ENCODE measurements around the gene SPATA2L. TPM values are rescaled to one million over a fixed set of nuclear protein-coding genes. Genes with fewer than 3 reads are reported as not detected.

Gene SPATA2L
- total and polyA plus RNA-seq, 2 of the 13 experiments (the other 11 are each of a cell fraction or from before 2014, with no cell fraction given) = 9.1 to 20.7 TPM

DNA sequence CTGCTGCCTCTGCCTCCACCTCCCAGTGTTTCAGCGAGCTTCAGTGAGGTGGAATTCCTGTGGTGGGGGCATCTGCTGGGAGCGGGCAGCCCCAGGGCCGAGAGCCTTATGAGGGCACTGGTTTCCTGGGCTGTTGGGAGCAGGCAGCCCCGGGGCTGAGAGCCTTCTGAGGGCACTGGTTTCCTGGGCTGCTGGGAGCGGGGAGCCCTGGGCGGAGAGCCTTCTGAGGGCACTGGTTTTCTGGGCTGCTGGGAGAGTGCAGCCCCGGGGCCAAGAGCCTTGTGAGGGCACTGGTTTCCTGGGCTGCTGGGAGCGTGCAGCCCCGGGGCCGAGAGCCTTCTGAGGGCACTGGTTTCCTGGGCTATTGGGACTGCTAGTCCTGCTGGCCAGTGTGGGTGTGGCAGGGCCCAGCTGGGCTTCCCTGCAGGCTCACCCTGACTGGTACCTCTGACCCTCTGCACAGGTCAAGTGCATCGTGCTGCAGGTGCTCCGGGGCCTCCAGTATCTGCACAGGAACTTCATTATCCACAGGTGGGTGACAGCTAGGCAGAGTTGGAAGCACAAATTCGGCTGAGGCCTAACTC is 9.4 kb downstream of the SPATA2L start (continued):
- TF ChIP-seq, protein P1, sequence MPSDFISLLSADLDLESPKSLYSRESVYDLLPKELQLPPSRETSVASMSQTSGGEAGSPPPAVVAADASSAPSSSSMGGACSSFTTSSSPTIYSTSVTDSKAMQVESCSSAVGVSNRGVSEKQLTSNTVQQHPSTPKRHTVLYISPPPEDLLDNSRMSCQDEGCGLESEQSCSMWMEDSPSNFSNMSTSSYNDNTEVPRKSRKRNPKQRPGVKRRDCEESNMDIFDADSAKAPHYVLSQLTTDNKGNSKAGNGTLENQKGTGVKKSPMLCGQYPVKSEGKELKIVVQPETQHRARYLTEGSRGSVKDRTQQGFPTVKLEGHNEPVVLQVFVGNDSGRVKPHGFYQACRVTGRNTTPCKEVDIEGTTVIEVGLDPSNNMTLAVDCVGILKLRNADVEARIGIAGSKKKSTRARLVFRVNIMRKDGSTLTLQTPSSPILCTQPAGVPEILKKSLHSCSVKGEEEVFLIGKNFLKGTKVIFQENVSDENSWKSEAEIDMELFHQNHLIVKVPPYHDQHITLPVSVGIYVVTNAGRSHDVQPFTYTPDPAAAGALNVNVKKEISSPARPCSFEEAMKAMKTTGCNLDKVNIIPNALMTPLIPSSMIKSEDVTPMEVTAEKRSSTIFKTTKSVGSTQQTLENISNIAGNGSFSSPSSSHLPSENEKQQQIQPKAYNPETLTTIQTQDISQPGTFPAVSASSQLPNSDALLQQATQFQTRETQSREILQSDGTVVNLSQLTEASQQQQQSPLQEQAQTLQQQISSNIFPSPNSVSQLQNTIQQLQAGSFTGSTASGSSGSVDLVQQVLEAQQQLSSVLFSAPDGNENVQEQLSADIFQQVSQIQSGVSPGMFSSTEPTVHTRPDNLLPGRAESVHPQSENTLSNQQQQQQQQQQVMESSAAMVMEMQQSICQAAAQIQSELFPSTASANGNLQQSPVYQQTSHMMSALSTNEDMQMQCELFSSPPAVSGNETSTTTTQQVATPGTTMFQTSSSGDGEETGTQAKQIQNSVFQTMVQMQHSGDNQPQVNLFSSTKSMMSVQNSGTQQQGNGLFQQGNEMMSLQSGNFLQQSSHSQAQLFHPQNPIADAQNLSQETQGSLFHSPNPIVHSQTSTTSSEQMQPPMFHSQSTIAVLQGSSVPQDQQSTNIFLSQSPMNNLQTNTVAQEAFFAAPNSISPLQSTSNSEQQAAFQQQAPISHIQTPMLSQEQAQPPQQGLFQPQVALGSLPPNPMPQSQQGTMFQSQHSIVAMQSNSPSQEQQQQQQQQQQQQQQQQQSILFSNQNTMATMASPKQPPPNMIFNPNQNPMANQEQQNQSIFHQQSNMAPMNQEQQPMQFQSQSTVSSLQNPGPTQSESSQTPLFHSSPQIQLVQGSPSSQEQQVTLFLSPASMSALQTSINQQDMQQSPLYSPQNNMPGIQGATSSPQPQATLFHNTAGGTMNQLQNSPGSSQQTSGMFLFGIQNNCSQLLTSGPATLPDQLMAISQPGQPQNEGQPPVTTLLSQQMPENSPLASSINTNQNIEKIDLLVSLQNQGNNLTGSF (CRISPR knock-in tag; IDR thresholded peaks at IDR 0.05) = no peak
- TF ChIP-seq, protein P2, sequence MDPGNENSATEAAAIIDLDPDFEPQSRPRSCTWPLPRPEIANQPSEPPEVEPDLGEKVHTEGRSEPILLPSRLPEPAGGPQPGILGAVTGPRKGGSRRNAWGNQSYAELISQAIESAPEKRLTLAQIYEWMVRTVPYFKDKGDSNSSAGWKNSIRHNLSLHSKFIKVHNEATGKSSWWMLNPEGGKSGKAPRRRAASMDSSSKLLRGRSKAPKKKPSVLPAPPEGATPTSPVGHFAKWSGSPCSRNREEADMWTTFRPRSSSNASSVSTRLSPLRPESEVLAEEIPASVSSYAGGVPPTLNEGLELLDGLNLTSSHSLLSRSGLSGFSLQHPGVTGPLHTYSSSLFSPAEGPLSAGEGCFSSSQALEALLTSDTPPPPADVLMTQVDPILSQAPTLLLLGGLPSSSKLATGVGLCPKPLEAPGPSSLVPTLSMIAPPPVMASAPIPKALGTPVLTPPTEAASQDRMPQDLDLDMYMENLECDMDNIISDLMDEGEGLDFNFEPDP (CRISPR knock-in tag; conservative IDR thresholded peaks at IDR 0.05) = no peak
- TF ChIP-seq CHCHD3 (CRISPR knock-in tag; IDR thresholded peaks at IDR 0.05) (no peak), IRX3 (CRISPR knock-in tag; IDR thresholded peaks at IDR 0.05; ENCODE audit: borderline replicate concordance, low read depth) (no peak), ZNF552 (CRISPR knock-in tag; IDR thresholded peaks at IDR 0.05; ENCODE audit: borderline replicate concordance) (peak; percentile 57; the same call in 1 of the 2 replicates), NCOA2 (CRISPR knock-in tag; IDR thresholded peaks at IDR 0.05) (no peak), SP4 (CRISPR knock-in tag; IDR thresholded peaks at IDR 0.05) (0 out of 2 replicates have a peak, but pooled peaks have one; percentile 25), TCF7 (IDR thresholded peaks at IDR 0.05; ENCODE audit: low read depth) (no peak), ZNF260 (CRISPR knock-in tag; IDR thresholded peaks at IDR 0.05; ENCODE audit: borderline replicate concordance, low read depth) (no peak), ZNF224 (CRISPR knock-in tag; IDR thresholded peaks at IDR 0.05) (no peak), MAFK (conservative IDR thresholded peaks at IDR 0.05 in 1 of 2, IDR thresholded peaks at IDR 0.05 in 1 of 2; ENCODE audit: low read length in 2 of 2) (no peak), ZNF7 (CRISPR knock-in tag; IDR thresholded peaks at IDR 0.05) (no peak), KAT2B (IDR thresholded peaks at IDR 0.05; ENCODE audit: borderline replicate concordance, low read depth, low read length) (no peak), ZNF749 (CRISPR knock-in tag; IDR thresholded peaks at IDR 0.05; ENCODE audit: borderline replicate concordance) (no peak), ZSCAN21 (CRISPR knock-in tag; IDR thresholded peaks at IDR 0.05; ENCODE audit: borderline replicate concordance) (no peak), ZNF451 (CRISPR knock-in tag; IDR thresholded peaks at IDR 0.05) (no peak)
- TF ChIP-seq, protein P3, sequence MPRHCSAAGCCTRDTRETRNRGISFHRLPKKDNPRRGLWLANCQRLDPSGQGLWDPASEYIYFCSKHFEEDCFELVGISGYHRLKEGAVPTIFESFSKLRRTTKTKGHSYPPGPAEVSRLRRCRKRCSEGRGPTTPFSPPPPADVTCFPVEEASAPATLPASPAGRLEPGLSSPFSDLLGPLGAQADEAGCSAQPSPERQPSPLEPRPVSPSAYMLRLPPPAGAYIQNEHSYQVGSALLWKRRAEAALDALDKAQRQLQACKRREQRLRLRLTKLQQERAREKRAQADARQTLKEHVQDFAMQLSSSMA (CRISPR knock-in tag; IDR thresholded peaks at IDR 0.05) = no peak
- TF ChIP-seq, protein P4, sequence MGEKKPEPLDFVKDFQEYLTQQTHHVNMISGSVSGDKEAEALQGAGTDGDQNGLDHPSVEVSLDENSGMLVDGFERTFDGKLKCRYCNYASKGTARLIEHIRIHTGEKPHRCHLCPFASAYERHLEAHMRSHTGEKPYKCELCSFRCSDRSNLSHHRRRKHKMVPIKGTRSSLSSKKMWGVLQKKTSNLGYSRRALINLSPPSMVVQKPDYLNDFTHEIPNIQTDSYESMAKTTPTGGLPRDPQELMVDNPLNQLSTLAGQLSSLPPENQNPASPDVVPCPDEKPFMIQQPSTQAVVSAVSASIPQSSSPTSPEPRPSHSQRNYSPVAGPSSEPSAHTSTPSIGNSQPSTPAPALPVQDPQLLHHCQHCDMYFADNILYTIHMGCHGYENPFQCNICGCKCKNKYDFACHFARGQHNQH (CRISPR knock-in tag; IDR thresholded peaks at IDR 0.05) = no peak
- TF ChIP-seq, protein P5, sequence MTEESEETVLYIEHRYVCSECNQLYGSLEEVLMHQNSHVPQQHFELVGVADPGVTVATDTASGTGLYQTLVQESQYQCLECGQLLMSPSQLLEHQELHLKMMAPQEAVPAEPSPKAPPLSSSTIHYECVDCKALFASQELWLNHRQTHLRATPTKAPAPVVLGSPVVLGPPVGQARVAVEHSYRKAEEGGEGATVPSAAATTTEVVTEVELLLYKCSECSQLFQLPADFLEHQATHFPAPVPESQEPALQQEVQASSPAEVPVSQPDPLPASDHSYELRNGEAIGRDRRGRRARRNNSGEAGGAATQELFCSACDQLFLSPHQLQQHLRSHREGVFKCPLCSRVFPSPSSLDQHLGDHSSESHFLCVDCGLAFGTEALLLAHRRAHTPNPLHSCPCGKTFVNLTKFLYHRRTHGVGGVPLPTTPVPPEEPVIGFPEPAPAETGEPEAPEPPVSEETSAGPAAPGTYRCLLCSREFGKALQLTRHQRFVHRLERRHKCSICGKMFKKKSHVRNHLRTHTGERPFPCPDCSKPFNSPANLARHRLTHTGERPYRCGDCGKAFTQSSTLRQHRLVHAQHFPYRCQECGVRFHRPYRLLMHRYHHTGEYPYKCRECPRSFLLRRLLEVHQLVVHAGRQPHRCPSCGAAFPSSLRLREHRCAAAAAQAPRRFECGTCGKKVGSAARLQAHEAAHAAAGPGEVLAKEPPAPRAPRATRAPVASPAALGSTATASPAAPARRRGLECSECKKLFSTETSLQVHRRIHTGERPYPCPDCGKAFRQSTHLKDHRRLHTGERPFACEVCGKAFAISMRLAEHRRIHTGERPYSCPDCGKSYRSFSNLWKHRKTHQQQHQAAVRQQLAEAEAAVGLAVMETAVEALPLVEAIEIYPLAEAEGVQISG (CRISPR knock-in tag; IDR thresholded peaks at IDR 0.05) = no peak
